Measurements from ENCODE around the gene IL36RN.

- no peak for TF ChIP-seq BHLHE40 (IDR thresholded peaks at IDR 0.05; ENCODE audit: borderline replicate concordance)
- TF ChIP-seq ARNT (IDR thresholded peaks at IDR 0.05) = no peak
- no peak for TF ChIP-seq SP1 (IDR thresholded peaks at IDR 0.05)
- no peak for TF ChIP-seq FOXK2 (IDR thresholded peaks at IDR 0.05)
- no peak for TF ChIP-seq HDGF (IDR thresholded peaks at IDR 0.05; ENCODE audit: borderline replicate concordance)
Measured at GRCh38 chr2:113038291-113038690, 20.7 kb upstream of the IL36RN start.

Measured in HEK293T (cell line).